SU-DHL-6 (cell line): ENCODE results near the gene CLINT1.
"Not testable (repeated sequence)": the region's sequence is repeated elsewhere in the genome, so short reads cannot be mapped to it uniquely, and the experiment has no call there.

Experiments
- H2AFZ ChIP-seq: fragments of 200-600 bp; sonication (generic); 2 replicates; pipeline ENCODE4 v1.6.1; 2014; ENCODE audit warnings: low read depth, mild to moderate bottlenecking, moderate library complexity, mixed read lengths, antibody characterized with exemption, low read length; ENCODE audit not compliant: severe bottlenecking
- H3F3A ChIP-seq: fragments of 200-600 bp; shearing (Covaris generic); 2 replicates; pipeline ENCODE4 v1.6.0; 2016; ENCODE audit warnings: antibody characterized with exemption, mild to moderate bottlenecking; ENCODE audit not compliant: insufficient read depth
- H3K27ac ChIP-seq: fragments of 200-600 bp; sonication (generic); 2 replicates; pipeline ENCODE4 v1.5.1; 2016; ENCODE audit warnings: low read depth, mild to moderate bottlenecking, low read length, moderate library complexity, mixed read lengths
- H3K27me3 ChIP-seq: fragments of 200-600 bp; sonication (generic), shearing (Covaris generic); 2 replicates; pipeline ENCODE4 v1.6.0; 2014; ENCODE audit warnings: mild to moderate bottlenecking, low read length
- H3K36me3 ChIP-seq: fragments of 200-600 bp; sonication (generic); 2 replicates; pipeline ENCODE4 v1.6.1; 2014; ENCODE audit warnings: mild to moderate bottlenecking, low read length, mixed read lengths
- H3K4me2 ChIP-seq: fragments of 300-600, 200-600 bp; shearing (Covaris generic), sonication (generic); 2 replicates; pipeline ENCODE4 v1.6.0; 2014; ENCODE audit warnings: low read length, low read depth, mild to moderate bottlenecking; ENCODE audit not compliant: poor library complexity, severe bottlenecking
- H3K4me3 ChIP-seq: fragments of 200-600 bp; sonication (generic); 2 replicates; pipeline ENCODE4 v1.5.1; 2014; ENCODE audit warnings: antibody characterized with exemption, low read length, mild to moderate bottlenecking, mixed read lengths; ENCODE audit not compliant: insufficient read depth, poor library complexity, severe bottlenecking
- H3K79me2 ChIP-seq: fragments of 200-600 bp; sonication (generic); 2 replicates; pipeline ENCODE4 v1.6.1; 2014; ENCODE audit warnings: mild to moderate bottlenecking, low read length, moderate library complexity; ENCODE audit not compliant: insufficient read depth
- H3K9ac ChIP-seq: fragments of 200-600 bp; sonication (generic); 2 replicates; pipeline ENCODE4 v1.7.0; 2014; ENCODE audit warnings: mild to moderate bottlenecking, low read length
- H3K9me2 ChIP-seq: fragments of 200-600 bp; sonication (generic); replicated peaks from 2 replicates; pipeline ENCODE4 v1.6.1; 2014; ENCODE audit warnings: low read length; ENCODE audit not compliant: insufficient read depth
- H3K9me3 ChIP-seq: fragments of 200-600 bp; sonication (generic); 2 replicates; pipeline ENCODE4 v1.6.1; 2014; ENCODE audit warnings: low read length, mixed read lengths; ENCODE audit not compliant: insufficient read depth
- H4K20me1 ChIP-seq: fragments of 200-600 bp; sonication (generic); 2 replicates; pipeline ENCODE4 v1.6.1; 2014; ENCODE audit warnings: low read depth, mild to moderate bottlenecking, antibody characterized with exemption, low read length, moderate library complexity, mixed read lengths
- CTCF ChIP-seq: fragments of 200-600 bp; sonication (generic); IDR thresholded peaks from one replicate; pipeline ENCODE4 v1.5.1; 2017; ENCODE audit warnings: antibody characterized with exemption, mild to moderate bottlenecking, low read length, moderate library complexity; ENCODE audit not compliant: insufficient read depth, poor library complexity, severe bottlenecking
- EZH2phosphoT487 ChIP-seq: fragments of 200-600 bp; sonication (generic), shearing (Covaris generic); conservative IDR thresholded peaks from 2 replicates; pipeline ENCODE4 v1.6.1; 2018; ENCODE audit warnings: mild to moderate bottlenecking, antibody characterized with exemption, low read length, moderate library complexity, mixed read lengths

CLINT1 gene

DNA sequence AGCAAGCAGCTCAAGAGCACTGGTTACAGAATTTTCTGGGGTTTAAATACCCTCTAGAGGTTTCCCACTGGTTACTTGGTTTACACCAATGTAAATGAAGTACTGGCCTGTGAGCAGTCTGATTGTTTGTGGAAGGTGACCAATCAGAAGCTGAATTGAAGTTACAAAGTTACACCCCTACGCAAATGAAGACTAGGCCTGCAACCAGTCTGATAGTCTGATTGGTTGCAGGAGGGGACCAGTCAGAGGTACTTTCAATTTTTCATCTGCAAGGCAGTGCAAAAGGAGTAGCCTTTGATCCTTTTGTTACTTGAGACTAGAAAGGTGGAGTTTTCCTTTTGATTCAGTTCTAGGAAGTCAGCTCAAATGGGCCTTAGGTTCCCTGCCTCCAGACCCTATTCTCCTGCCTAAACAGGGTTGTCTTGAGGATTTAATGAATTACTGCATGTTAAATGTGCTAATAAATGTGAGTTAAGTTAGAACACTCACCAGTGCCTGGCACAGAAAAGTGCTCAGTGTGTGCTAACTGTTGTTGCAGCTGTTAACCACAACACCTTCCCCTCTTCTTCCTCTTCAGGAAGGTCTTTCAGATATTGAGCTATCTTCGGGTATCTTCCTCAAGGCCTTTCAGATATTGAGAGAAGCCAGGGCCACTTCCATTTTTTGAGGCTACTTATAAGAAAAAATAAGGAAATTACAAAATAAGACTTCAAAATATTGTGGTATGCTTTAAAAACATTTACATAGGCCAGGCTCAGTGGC is 32.1 kb upstream of the CLINT1 start:
- H3K27me3 ChIP-seq = no peaks in the 10 kb centered on the region
- H3K4me3 ChIP-seq = no peak overlapping the region
- TF ChIP-seq EZH2phosphoT487 (no peak), CTCF (no peak)
- H3K9me2 ChIP-seq = no peaks in the 10 kb centered on the region
- no peak overlapping the region for H3K27ac ChIP-seq
- no peaks in the 10 kb centered on the region for H3F3A ChIP-seq
- no peak overlapping the region for H3K4me2 ChIP-seq
- H4K20me1 ChIP-seq = no peaks in the 10 kb centered on the region
- no peak overlapping the region for H2AFZ ChIP-seq
- H3K9me3 ChIP-seq = no peaks in the 10 kb centered on the region
- H3K9ac ChIP-seq = no peak overlapping the region
- no peaks in the 10 kb centered on the region for H3K36me3 ChIP-seq
- H3K79me2 ChIP-seq = no peaks in the 10 kb centered on the region

DNA sequence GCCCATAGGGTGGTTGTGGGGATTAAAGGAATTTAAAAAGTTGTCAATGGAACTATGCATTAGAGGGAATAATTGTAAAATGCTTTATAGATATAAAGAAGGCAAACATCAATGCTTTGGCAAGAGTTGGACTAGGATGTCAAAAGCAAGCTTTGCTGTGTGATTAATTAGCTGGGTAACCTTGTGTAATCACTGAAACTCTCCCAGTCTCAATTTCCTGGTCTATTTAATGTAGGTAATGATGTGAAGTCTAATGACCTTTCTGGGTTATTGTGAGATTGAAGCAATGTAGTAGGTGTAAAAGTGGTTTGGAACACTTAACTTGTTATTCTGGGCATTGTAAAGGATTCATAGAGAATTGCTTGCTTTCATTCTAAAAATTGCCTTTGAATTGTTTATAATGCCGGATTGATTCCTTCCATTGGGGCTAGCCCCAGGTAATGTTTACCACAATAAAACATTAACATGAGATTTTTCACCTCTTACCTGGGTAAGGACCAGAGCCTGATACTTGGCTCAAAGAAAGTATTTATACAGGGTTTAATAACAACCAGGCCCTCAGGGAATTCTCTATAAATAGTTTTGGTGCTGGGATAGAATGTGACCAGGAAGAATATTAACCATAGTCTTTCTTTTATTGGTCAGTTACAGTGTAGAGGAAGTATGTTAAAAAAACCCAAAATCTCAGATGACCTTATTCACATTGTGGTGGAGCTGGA is 30.0 kb upstream of the CLINT1 start:
- Histone ChIP-seq H3K27ac (no peak overlapping the region), H3K4me2 (no peak overlapping the region), H2AFZ (no peak overlapping the region), H3K36me3 (no peaks in the 10 kb centered on the region), H3K4me3 (no peak overlapping the region), H3K9me3 (no peaks in the 10 kb centered on the region), H3K79me2 (no peaks in the 10 kb centered on the region), H3K9me2 (no peaks in the 10 kb centered on the region), H4K20me1 (no peaks in the 10 kb centered on the region), H3K27me3 (no peaks in the 10 kb centered on the region), H3F3A (no peaks in the 10 kb centered on the region), H3K9ac (no peak overlapping the region)
- TF ChIP-seq CTCF (no peak), EZH2phosphoT487 (no peak)

- H2AFZ ChIP-seq = no peak overlapping the region
- no peaks in the 10 kb centered on the region for H3K27me3 ChIP-seq
- TF ChIP-seq EZH2phosphoT487 (no peak), CTCF (no peak)
- no peak overlapping the region for H3K27ac ChIP-seq
- no peaks in the 10 kb centered on the region for H3K36me3 ChIP-seq
- H3K9me2 ChIP-seq = no peaks in the 10 kb centered on the region
- no peaks in the 10 kb centered on the region for H3F3A ChIP-seq
- no peaks in the 10 kb centered on the region for H4K20me1 ChIP-seq
- H3K9ac ChIP-seq = no peak overlapping the region
- no peaks in the 10 kb centered on the region for H3K9me3 ChIP-seq
- no peaks in the 10 kb centered on the region for H3K79me2 ChIP-seq
- H3K4me2 ChIP-seq = no peak overlapping the region
- H3K4me3 ChIP-seq = no peak overlapping the region
Measured at GRCh38 chr5:157886796-157887380, 27.9 kb upstream of the CLINT1 start.

- not testable (repeated sequence) for H3K4me2 ChIP-seq, H2AFZ ChIP-seq, H3K9ac ChIP-seq, H3K27ac ChIP-seq, H3K4me3 ChIP-seq, H3F3A ChIP-seq, H3K9me3 ChIP-seq, H3K9me2 ChIP-seq, H4K20me1 ChIP-seq, H3K79me2 ChIP-seq, H3K36me3 ChIP-seq, H3K27me3 ChIP-seq
Measured at GRCh38 chr5:157885051-157885450, 26.1 kb upstream of the CLINT1 start.

DNA sequence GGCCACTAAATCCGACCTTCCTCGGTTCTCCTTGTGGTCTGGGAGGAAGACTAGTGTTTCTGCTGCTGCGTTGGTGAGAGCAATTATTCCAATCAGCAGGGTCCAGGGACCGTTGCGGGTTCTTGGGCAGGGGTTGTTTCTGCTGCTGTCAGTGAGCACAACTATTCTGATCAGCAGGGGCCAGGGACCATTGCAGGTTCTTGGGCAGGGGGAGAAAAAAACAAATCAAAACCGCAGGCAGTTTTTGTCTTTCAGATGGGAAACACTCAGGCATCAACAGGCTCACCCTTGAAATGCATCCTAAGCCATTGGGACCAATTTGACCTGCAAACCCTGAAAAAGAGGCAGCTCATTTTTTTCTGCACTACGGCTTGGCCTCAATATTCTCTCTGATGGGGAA is 22.6 kb upstream of the CLINT1 start:
- H4K20me1 ChIP-seq, H3K9me3 ChIP-seq, H3K27ac ChIP-seq, H3K4me2 ChIP-seq, H2AFZ ChIP-seq, H3K9ac ChIP-seq, H3K4me3 ChIP-seq, H3K9me2 ChIP-seq, H3K36me3 ChIP-seq, H3K79me2 ChIP-seq, H3K27me3 ChIP-seq, H3F3A ChIP-seq: not testable (repeated sequence)
